Fibroblast of lung (primary cell): Measurements from ENCODE around the gene PLK1. TPM values are rescaled to one million over a fixed set of nuclear protein-coding genes. Genes with fewer than 3 reads are reported as not detected.

Source experiments
- DNase-seq, 2 donors: peaks; one replicate each; pipeline versions ENCODE4 v3.0.0 to v3.0.0-alpha.2; 2010; ENCODE audit warnings: low read depth in 2 of 2
- H2AFZ ChIP-seq: 2 replicates; pipeline ENCODE4 v1.5.1; 2012; ENCODE audit warnings: low read length, control low read depth, inconsistent platforms
- H3K27ac ChIP-seq: 2 replicates; pipeline ENCODE4 v1.5.1; 2011; ENCODE audit warnings: low read length, control low read depth; ENCODE audit not compliant: insufficient read depth
- H3K27me3 ChIP-seq: 2 replicates; pipeline ENCODE4 v1.5.1; 2011; ENCODE audit warnings: mild to moderate bottlenecking, low read length; ENCODE audit not compliant: control insufficient read depth, insufficient read depth
- H3K36me3 ChIP-seq: 2 replicates; pipeline ENCODE4 v1.5.1; 2011; ENCODE audit warnings: low read length; ENCODE audit not compliant: control insufficient read depth, insufficient read depth
- H3K4me1 ChIP-seq: 2 replicates; pipeline ENCODE4 v1.5.1; 2011; ENCODE audit warnings: low read length; ENCODE audit not compliant: control insufficient read depth, insufficient read depth; ENCODE audit errors: extremely low read depth
- H3K4me2 ChIP-seq: 2 replicates; pipeline ENCODE4 v1.5.1; 2011; ENCODE audit warnings: low read length, control low read depth; ENCODE audit not compliant: insufficient read depth; ENCODE audit errors: extremely low read depth
- H3K4me3 ChIP-seq, 4 experiments: fragments of 200-600 bp in 1 of 4; sonication (generic) in 1 of 4; replicated peaks in 1 of 4; 2 replicates each; pipeline ENCODE4 v1.5.1; 2011 to 2016; ENCODE audit warnings: low read length in 4 of 4, low read depth in 3 of 4, mild to moderate bottlenecking in 3 of 4, control low read depth in 2 of 4, inconsistent platforms in 1 of 4, mixed read lengths in 1 of 4; ENCODE audit not compliant: insufficient read depth in 1 of 4; ENCODE audit errors: control extremely low read depth in 1 of 4
- H3K79me2 ChIP-seq: 2 replicates; pipeline ENCODE4 v1.5.1; 2012; ENCODE audit warnings: mild to moderate bottlenecking, low read length, inconsistent platforms; ENCODE audit not compliant: control insufficient read depth, insufficient read depth
- H3K9ac ChIP-seq: 2 replicates; pipeline ENCODE4 v1.5.1; 2011; ENCODE audit warnings: mild to moderate bottlenecking, low read length, control low read depth; ENCODE audit not compliant: insufficient read depth
- H3K9me3 ChIP-seq: 2 replicates; pipeline ENCODE4 v1.5.1; 2012; ENCODE audit warnings: low read depth, low read length; ENCODE audit not compliant: control insufficient read depth, insufficient read depth
- H4K20me1 ChIP-seq: 2 replicates; pipeline ENCODE4 v1.5.1; 2011; ENCODE audit warnings: low read length; ENCODE audit not compliant: control insufficient read depth, insufficient read depth; ENCODE audit errors: extremely low read depth
- CTCF ChIP-seq, 2 donors: IDR thresholded peaks in 1 of 2; conservative IDR thresholded peaks in 1 of 2; 1 replicate in 1 of 2; 2 replicates in 1 of 2; pipeline ENCODE4 v1.5.1; 2011 to 2012; ENCODE audit warnings: low read length in 2 of 2, control low read depth in 1 of 2, inconsistent platforms in 1 of 2, low read depth in 1 of 2, mild to moderate bottlenecking in 1 of 2
- EZH2 ChIP-seq: IDR thresholded peaks from 2 replicates; pipeline ENCODE4 v1.5.1; 2012; ENCODE audit warnings: low read length, control low read depth, mild to moderate bottlenecking; ENCODE audit errors: missing control alignments
- polyA plus RNA-seq, 2 donors: library from polyadenylated mRNA; depleted of rRNA in 1 of 2; stranded (reverse) in 1 of 2; unstranded in 1 of 2; fragments of >200 nt; gene quantifications; 2 replicates each; pipeline ENCODE4 v1.2.1, GENCODE V29; 2011 to 2012; ENCODE audit warnings: missing spikeins in 1 of 2
- total RNA-seq: library from RNA; depleted of rRNA; stranded (reverse); fragments of >200 nt; gene quantifications from 2 replicates; pipeline ENCODE4 v1.2.1, GENCODE V29; 2014

The PLK1 gene
- total and polyA plus RNA-seq, 2 donors (not counting 1 experiment from before 2014, with no cell fraction given): 6.3 to 16.2 TPM

- DNase-seq: no peak
- no peaks in the 10 kb centered on the region for H3K4me1 ChIP-seq
- H2AFZ ChIP-seq: no peak overlapping the region
- H3K4me3 ChIP-seq: no peak overlapping the region
- peaks cover 7% of the 10 kb centered on the region for H3K27me3 ChIP-seq
- H3K79me2 ChIP-seq: no peaks in the 10 kb centered on the region
- no peaks in the 10 kb centered on the region for H3K36me3 ChIP-seq
- H3K27ac ChIP-seq: no peak overlapping the region
- no peaks in the 10 kb centered on the region for H4K20me1 ChIP-seq
- H3K9me3 ChIP-seq: no peaks in the 10 kb centered on the region
- no peak overlapping the region for H3K4me2 ChIP-seq
- TF ChIP-seq CTCF (conservative IDR thresholded peaks at IDR 0.05 in 1 of 2, IDR thresholded peaks at IDR 0.05 in 1 of 2; ENCODE audit: low read depth in 1 of 2, low read length in 2 of 2) (no peak), EZH2 (no peak)
- H3K9ac ChIP-seq: no peak overlapping the region
Measured at GRCh38 chr16:23705517-23705902, 26.8 kb downstream of the PLK1 start.

DNA sequence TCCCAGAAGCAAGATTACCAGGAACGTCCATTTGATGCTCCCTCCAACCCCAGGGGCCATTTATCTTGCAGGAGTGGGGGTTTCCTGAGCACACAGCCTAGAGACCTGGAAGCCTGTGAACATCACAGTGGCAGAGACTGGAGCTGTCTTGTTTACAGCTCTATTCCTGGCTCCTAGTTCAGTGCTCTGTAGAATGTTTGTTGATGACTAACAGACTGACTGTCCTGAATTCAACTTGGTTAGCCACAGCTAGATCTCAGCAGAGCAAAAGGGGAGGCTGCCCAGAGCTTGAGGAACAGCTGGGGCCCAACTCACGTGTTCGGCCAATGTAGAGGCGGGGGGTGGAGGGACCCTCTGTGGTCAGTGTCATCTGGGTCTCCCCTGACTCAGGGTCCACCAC lies 27.8 kb downstream of the PLK1 start:
- Histone ChIP-seq H3K4me1 (no peaks in the 10 kb centered on the region), H3K36me3 (no peaks in the 10 kb centered on the region), H3K9me3 (no peaks in the 10 kb centered on the region), H3K4me3 (no peak overlapping the region), H3K27ac (no peak overlapping the region), H4K20me1 (no peaks in the 10 kb centered on the region), H3K4me2 (no peak overlapping the region), H3K9ac (no peak overlapping the region), H2AFZ (no peak overlapping the region), H3K27me3 (peaks cover 7% of the 10 kb centered on the region), H3K79me2 (no peaks in the 10 kb centered on the region)
- no peak for DNase-seq
- TF ChIP-seq CTCF (conservative IDR thresholded peaks at IDR 0.05 in 1 of 2, IDR thresholded peaks at IDR 0.05 in 1 of 2; ENCODE audit: low read depth in 1 of 2, low read length in 2 of 2) (no peak), EZH2 (no peak)

DNA sequence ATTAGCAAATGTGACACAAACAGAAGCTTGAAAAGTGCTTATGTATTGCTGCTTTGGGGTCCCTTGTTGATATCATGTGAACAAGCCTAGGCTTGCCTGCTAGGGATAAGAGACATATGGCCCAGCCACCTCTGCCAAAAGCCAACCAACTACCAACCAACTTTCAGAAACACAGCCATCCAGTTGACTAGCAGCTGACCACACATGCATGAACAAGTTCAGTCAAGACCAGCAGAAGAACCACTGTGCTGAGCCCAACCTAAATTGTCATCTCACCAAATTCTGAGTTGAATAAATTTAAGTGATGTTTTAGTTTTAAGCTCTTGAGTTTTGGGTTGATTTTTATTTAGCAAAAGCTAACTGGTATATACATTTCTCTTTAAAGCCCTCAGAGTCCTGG lies 30.8 kb downstream of the PLK1 start:
- no peak overlapping the region for H3K4me2 ChIP-seq
- no peak overlapping the region for H2AFZ ChIP-seq
- no peak overlapping the region for H3K4me3 ChIP-seq
- no peaks in the 10 kb centered on the region for H3K9me3 ChIP-seq
- H3K27me3 ChIP-seq: peaks cover 16% of the 10 kb centered on the region
- no peak overlapping the region for H3K27ac ChIP-seq
- no peaks in the 10 kb centered on the region for H3K4me1 ChIP-seq
- no peak for TF ChIP-seq EZH2
- no peak for TF ChIP-seq CTCF (conservative IDR thresholded peaks at IDR 0.05 in 1 of 2, IDR thresholded peaks at IDR 0.05 in 1 of 2; ENCODE audit: low read depth in 1 of 2, low read length in 2 of 2)
- DNase-seq: no peak
- no peaks in the 10 kb centered on the region for H3K36me3 ChIP-seq
- no peaks in the 10 kb centered on the region for H4K20me1 ChIP-seq
- H3K9ac ChIP-seq: no peak overlapping the region
- no peaks in the 10 kb centered on the region for H3K79me2 ChIP-seq
